Measurements from ENCODE around the gene UPF2.
"Not testable (repeated sequence)": the region's sequence is repeated elsewhere in the genome, so short reads cannot be mapped to it uniquely, and the experiment has no call there.

Gene UPF2

GRCh38 chr10:12042797-12043651 is at the start of gene UPF2:
Gene UPF2, minus strand, starts transcription at chr10:12042809. Its CDS starts 7,386 bp downstream, at chr10:12035423.
- in situ Hi-C loops (cut with HindIII; ENCODE audit: low sequenced_read_pairs): no loop called here

GRCh38 chr10:12091421-12091820 is 48.8 kb upstream of the UPF2 start:
- in situ Hi-C loops (cut with HindIII; ENCODE audit: low sequenced_read_pairs): no loop called here

- in situ Hi-C loops (cut with HindIII; ENCODE audit: low sequenced_read_pairs): no loop called here
Observed at GRCh38 chr10:12088919-12089318, 46.3 kb upstream of the UPF2 start.

- in situ Hi-C loops (cut with HindIII; ENCODE audit: low sequenced_read_pairs): no loop called here
Observed at GRCh38 chr10:12081879-12082557, 39.4 kb upstream of the UPF2 start.

- in situ Hi-C loops (cut with HindIII; ENCODE audit: low sequenced_read_pairs): no loop called here
Observed at GRCh38 chr10:12081470-12081869, 38.9 kb upstream of the UPF2 start.

GRCh38 chr10:12077580-12078180 is 35.1 kb upstream of the UPF2 start:
- in situ Hi-C loops (cut with HindIII; ENCODE audit: low sequenced_read_pairs): no loop called here

GRCh38 chr10:12073526-12073925 is 30.9 kb upstream of the UPF2 start:
- in situ Hi-C loops (cut with HindIII; ENCODE audit: low sequenced_read_pairs): no loop called here

GRCh38 chr10:12071441-12071840 is 28.8 kb upstream of the UPF2 start:
- in situ Hi-C loops (cut with HindIII; ENCODE audit: low sequenced_read_pairs): not testable (repeated sequence)

- in situ Hi-C loops (cut with HindIII; ENCODE audit: low sequenced_read_pairs): no loop called here
Observed at GRCh38 chr10:12068449-12069269, 26.1 kb upstream of the UPF2 start, which contains the start of gene DHTKD1. Gene DHTKD1, plus strand, starts transcription at chr10:12068954. Its CDS starts 80 bp downstream, at chr10:12069034.

- in situ Hi-C loops (cut with HindIII; ENCODE audit: low sequenced_read_pairs): no loop called here
Observed at GRCh38 chr10:12067336-12067735, 24.7 kb upstream of the UPF2 start.

- in situ Hi-C loops (cut with HindIII; ENCODE audit: low sequenced_read_pairs): no loop called here
Observed at GRCh38 chr10:12063483-12063818, 20.8 kb upstream of the UPF2 start.

GRCh38 chr10:12062754-12063482 is 20.3 kb upstream of the UPF2 start:
- in situ Hi-C loops (cut with HindIII; ENCODE audit: low sequenced_read_pairs): no loop called here

- in situ Hi-C loops (cut with HindIII; ENCODE audit: low sequenced_read_pairs): no loop called here
Observed at GRCh38 chr10:12061124-12061523, 18.5 kb upstream of the UPF2 start.

GRCh38 chr10:12056748-12057147 is 14.1 kb upstream of the UPF2 start:
- in situ Hi-C loops (cut with HindIII; ENCODE audit: low sequenced_read_pairs): no loop called here

GRCh38 chr10:12055732-12056131 is 13.1 kb upstream of the UPF2 start:
- in situ Hi-C loops (cut with HindIII; ENCODE audit: low sequenced_read_pairs): no loop called here

GRCh38 chr10:12051241-12051640 is 8.6 kb upstream of the UPF2 start:
- in situ Hi-C loops (cut with HindIII; ENCODE audit: low sequenced_read_pairs): no loop called here

GRCh38 chr10:12050528-12050927 is 7.9 kb upstream of the UPF2 start:
- in situ Hi-C loops (cut with HindIII; ENCODE audit: low sequenced_read_pairs): no loop called here

- in situ Hi-C loops (cut with HindIII; ENCODE audit: low sequenced_read_pairs): no loop called here
Observed at GRCh38 chr10:12048547-12048946, 5.9 kb upstream of the UPF2 start.

GRCh38 chr10:12045596-12045995 is 3.0 kb upstream of the UPF2 start:
- in situ Hi-C loops (cut with HindIII; ENCODE audit: low sequenced_read_pairs): no loop called here

GRCh38 chr10:12042409-12042796 is 206 bp downstream of the UPF2 start:
- in situ Hi-C loops (cut with HindIII; ENCODE audit: low sequenced_read_pairs): no loop called here
